ENCODE measurements around the gene ERBB4.

DNA sequence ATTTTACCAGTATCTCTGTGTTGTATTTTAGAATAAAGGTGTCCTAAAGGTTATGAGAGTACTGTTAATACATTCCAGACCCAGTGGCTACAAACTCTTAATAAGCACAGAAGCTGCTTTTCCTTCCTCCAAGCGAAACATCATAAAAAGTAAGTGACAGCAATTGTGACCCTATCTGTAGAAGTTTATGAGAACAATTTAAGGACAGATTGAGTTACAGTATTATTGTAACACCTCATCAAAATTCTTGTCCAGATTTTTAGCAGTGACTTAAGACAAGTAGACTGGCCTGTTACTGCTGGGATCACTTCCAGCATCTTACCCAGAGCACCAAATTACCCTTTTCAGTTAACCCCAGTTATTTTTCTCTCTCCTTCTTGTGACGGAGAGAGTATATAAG, 154.6 kb downstream of the ERBB4 start:
- TF ChIP-seq, protein P1, sequence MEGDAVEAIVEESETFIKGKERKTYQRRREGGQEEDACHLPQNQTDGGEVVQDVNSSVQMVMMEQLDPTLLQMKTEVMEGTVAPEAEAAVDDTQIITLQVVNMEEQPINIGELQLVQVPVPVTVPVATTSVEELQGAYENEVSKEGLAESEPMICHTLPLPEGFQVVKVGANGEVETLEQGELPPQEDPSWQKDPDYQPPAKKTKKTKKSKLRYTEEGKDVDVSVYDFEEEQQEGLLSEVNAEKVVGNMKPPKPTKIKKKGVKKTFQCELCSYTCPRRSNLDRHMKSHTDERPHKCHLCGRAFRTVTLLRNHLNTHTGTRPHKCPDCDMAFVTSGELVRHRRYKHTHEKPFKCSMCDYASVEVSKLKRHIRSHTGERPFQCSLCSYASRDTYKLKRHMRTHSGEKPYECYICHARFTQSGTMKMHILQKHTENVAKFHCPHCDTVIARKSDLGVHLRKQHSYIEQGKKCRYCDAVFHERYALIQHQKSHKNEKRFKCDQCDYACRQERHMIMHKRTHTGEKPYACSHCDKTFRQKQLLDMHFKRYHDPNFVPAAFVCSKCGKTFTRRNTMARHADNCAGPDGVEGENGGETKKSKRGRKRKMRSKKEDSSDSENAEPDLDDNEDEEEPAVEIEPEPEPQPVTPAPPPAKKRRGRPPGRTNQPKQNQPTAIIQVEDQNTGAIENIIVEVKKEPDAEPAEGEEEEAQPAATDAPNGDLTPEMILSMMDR (IDR thresholded peaks at IDR 0.05), result no peak
- no peak for TF ChIP-seq ZFX (IDR thresholded peaks at IDR 0.05; ENCODE audit: borderline replicate concordance)

Measured in 22Rv1 (cell line).